Activated CD8-positive, alpha-beta T cell treated with anti-CD3 and anti-CD28 coated beads for 36 hours (primary cell): Measurements from ENCODE around the gene COMMD1. TPM values are rescaled to one million over a fixed set of nuclear protein-coding genes. Genes with fewer than 3 reads are reported as not detected.

Source experiments
- ATAC-seq: fragments of 200-7000 bp; cut with Tn5 transposase; one replicate; pipeline ENCODE4 v1.10.0; 2021; ENCODE audit warnings: mild to moderate bottlenecking, moderate library complexity
- CTCF ChIA-PET: fragments of 350-600 bp; sonication (Branson Sonifier 250); formaldehyde crosslinking; loops from one replicate; lab custom pipeline; 2021; ENCODE audit warnings: antibody characterized with exemption; lab: Charles Lee
- POLR2A ChIA-PET: fragments of 350-600 bp; sonication (Branson Sonifier 250); formaldehyde crosslinking; loops from one replicate; lab custom pipeline; 2021; ENCODE audit warnings: antibody characterized with exemption; lab: Charles Lee
- DNase-seq: peaks from one replicate; pipeline ENCODE4 v3.0.0-alpha.2; 2020
- H3K27ac Mint-ChIP-seq: one replicate; pipeline ENCODE4 v1.8.0; 2021; ENCODE audit warnings: mild to moderate bottlenecking, mixed read lengths
- H3K27me3 Mint-ChIP-seq: one replicate; pipeline ENCODE4 v1.8.0; 2021; ENCODE audit warnings: mixed read lengths
- H3K36me3 Mint-ChIP-seq: one replicate; pipeline ENCODE4 v1.8.0; 2021; ENCODE audit warnings: low read depth, mixed read lengths
- H3K4me1 Mint-ChIP-seq: one replicate; pipeline ENCODE4 v1.8.0; 2021; ENCODE audit warnings: low read depth, mixed read lengths
- H3K4me3 Mint-ChIP-seq: one replicate; pipeline ENCODE4 v1.8.0; 2021; ENCODE audit warnings: mild to moderate bottlenecking, moderate library complexity, mixed read lengths
- H3K9me3 Mint-ChIP-seq: one replicate; pipeline ENCODE4 v1.8.0; 2021; ENCODE audit warnings: mixed read lengths
- CTCF ChIP-seq: fragments of 200-600 bp; IDR thresholded peaks from one replicate; pipeline ENCODE4 v1.8.0; 2022; ENCODE audit warnings: antibody characterized with exemption, mild to moderate bottlenecking
- intact Hi-C: fragments of 100-400 bp; cut with micrococcal nuclease; formaldehyde crosslinking; loops from one replicate; pipeline ENCODE4 v1.10.0; 2022
- total RNA-seq, 2 experiments: library from RNA; stranded (reverse); gene quantifications; one replicate each; pipeline ENCODE4 v1.2.3, GENCODE V29; 2021

The COMMD1 gene
- total RNA-seq, 2 experiments from 2014 or later = 25.3 to 27.0 TPM

- intact Hi-C loops = no loop called here
- Mint-ChIP-seq H3K4me1 (peaks cover 17% of the 10 kb centered on the region), H3K4me3 (no peak overlapping the region), H3K27ac (no peak overlapping the region), H3K36me3 (peaks cover 2% of the 10 kb centered on the region), H3K27me3 (no peaks in the 10 kb centered on the region), H3K9me3 (peaks cover 3% of the 10 kb centered on the region)
- CTCF ChIA-PET = no interaction called here
- ATAC-seq = peak; percentile 7
- no peak for TF ChIP-seq CTCF
- POLR2A ChIA-PET = interaction anchor here (1.1 kb wide), 1 partner anchor 245 kb away, joined by 3 read pairs; no protein-coding TSS in a partner anchor
- no peak for DNase-seq
These were observed 149.5 kb downstream of the COMMD1 start for GRCh38 chr2:62054916-62055450.

- H3K9me3 Mint-ChIP-seq = peaks cover 7% of the 10 kb centered on the region
- no peaks in the 10 kb centered on the region for H3K27me3 Mint-ChIP-seq
- TF ChIP-seq CTCF = no peak
- DNase-seq (no peak), ATAC-seq (no peak)
- H3K4me1 Mint-ChIP-seq = peaks cover 17% of the 10 kb centered on the region
- CTCF ChIA-PET = interaction anchor here (0.9 kb wide), 1 partner anchor 59 kb away, joined by 3 read pairs; no protein-coding TSS in a partner anchor
- no peak overlapping the region for H3K4me3 Mint-ChIP-seq
- intact Hi-C loops = no loop called here
- peaks cover 3% of the 10 kb centered on the region for H3K36me3 Mint-ChIP-seq
- POLR2A ChIA-PET = interaction anchor here (1.1 kb wide), 1 partner anchor 244 kb away, joined by 3 read pairs; no protein-coding TSS in a partner anchor
- no peak overlapping the region for H3K27ac Mint-ChIP-seq
These were observed 150.4 kb downstream of the COMMD1 start for GRCh38 chr2:62055724-62056336.

GRCh38 chr2:62056341-62056740 is 150.9 kb downstream of the COMMD1 start:
- no peak for TF ChIP-seq CTCF
- Mint-ChIP-seq H3K27me3 (no peaks in the 10 kb centered on the region), H3K36me3 (peaks cover 3% of the 10 kb centered on the region), H3K4me3 (no peak overlapping the region), H3K9me3 (peaks cover 7% of the 10 kb centered on the region), H3K4me1 (peaks cover 17% of the 10 kb centered on the region), H3K27ac (no peak overlapping the region)
- CTCF ChIA-PET = interaction anchor here (0.9 kb wide), 1 partner anchor 59 kb away, joined by 3 read pairs; no protein-coding TSS in a partner anchor
- intact Hi-C loops = no loop called here
- POLR2A ChIA-PET = no interaction called here
- ATAC-seq (no peak), DNase-seq (no peak)

- CTCF ChIA-PET = no interaction called here
- TF ChIP-seq CTCF = no peak
- no peaks in the 10 kb centered on the region for H3K27me3 Mint-ChIP-seq
- DNase-seq (no peak), ATAC-seq (no peak)
- no peak overlapping the region for H3K27ac Mint-ChIP-seq
- no peak overlapping the region for H3K4me3 Mint-ChIP-seq
- peaks cover 3% of the 10 kb centered on the region for H3K9me3 Mint-ChIP-seq
- intact Hi-C loops = no loop called here
- H3K4me1 Mint-ChIP-seq = no peaks in the 10 kb centered on the region
- POLR2A ChIA-PET = no interaction called here
- peaks cover 1% of the 10 kb centered on the region for H3K36me3 Mint-ChIP-seq
These were observed 159.8 kb downstream of the COMMD1 start for GRCh38 chr2:62065243-62065642.

GRCh38 chr2:62071126-62071598 is 165.7 kb downstream of the COMMD1 start:
- no peak for TF ChIP-seq CTCF
- CTCF ChIA-PET = interaction anchor here (1.1 kb wide), 1 partner anchor 12 kb away, joined by 3 read pairs; no protein-coding TSS in a partner anchor
- POLR2A ChIA-PET = no interaction called here
- no peak for DNase-seq
- ATAC-seq = no peak
- intact Hi-C loops = no loop called here
- Mint-ChIP-seq H3K4me3 (no peak overlapping the region), H3K36me3 (peaks cover 15% of the 10 kb centered on the region), H3K9me3 (peaks cover 7% of the 10 kb centered on the region), H3K27me3 (no peaks in the 10 kb centered on the region), H3K27ac (no peak overlapping the region), H3K4me1 (no peaks in the 10 kb centered on the region)
